HEK293 (cell line): ENCODE data around the gene ADSS1.

Source experiments
- BCL11B ChIP-seq: fragments of 450-650 bp; formaldehyde crosslinking; IDR thresholded peaks from 2 replicates; pipeline ENCODE4 v1.5.1; 2016; ENCODE audit warnings: low read depth, missing biosample characterization, missing genetic modification characterization
- IKZF3 ChIP-seq: fragments of 450-650 bp; IDR thresholded peaks from 2 replicates; pipeline ENCODE4 v1.5.0; 2018; ENCODE audit warnings: missing biosample characterization, mild to moderate bottlenecking, missing genetic modification characterization, moderate library complexity
- KLF16 ChIP-seq: fragments of 450-650 bp; formaldehyde crosslinking; IDR thresholded peaks from 2 replicates; pipeline ENCODE4 v1.5.1; 2017; ENCODE audit warnings: missing biosample characterization, missing genetic modification characterization
- MEIS1 ChIP-seq: sonication (generic); formaldehyde crosslinking; IDR thresholded peaks from 2 replicates; pipeline ENCODE4 v1.8.1; 2022; ENCODE audit warnings: missing genetic modification reagents, mild to moderate bottlenecking, borderline replicate concordance
- SP2 ChIP-seq: fragments of 450-650 bp; formaldehyde crosslinking; IDR thresholded peaks from 2 replicates; pipeline ENCODE4 v1.5.1; 2016; ENCODE audit warnings: missing biosample characterization, missing genetic modification characterization
- SP7 ChIP-seq: fragments of 450-650 bp; formaldehyde crosslinking; IDR thresholded peaks from 2 replicates; pipeline ENCODE4 v1.5.1; 2016; ENCODE audit warnings: missing biosample characterization, missing genetic modification characterization
- YY2 ChIP-seq: fragments of 450-650 bp; formaldehyde crosslinking; IDR thresholded peaks from 2 replicates; pipeline ENCODE4 v1.5.1; 2016; ENCODE audit warnings: missing biosample characterization, missing genetic modification characterization
- ZNF146 ChIP-seq: fragments of 450-650 bp; formaldehyde crosslinking; IDR thresholded peaks from 2 replicates; pipeline ENCODE4 v1.5.1; 2016; ENCODE audit warnings: missing biosample characterization, missing genetic modification characterization
- ZNF175 ChIP-seq: fragments of 450-650 bp; formaldehyde crosslinking; IDR thresholded peaks from 2 replicates; pipeline ENCODE4 v1.5.1; 2016; ENCODE audit warnings: missing biosample characterization, missing genetic modification characterization
- ZNF202 ChIP-seq: fragments of 450-650 bp; formaldehyde crosslinking; IDR thresholded peaks from 2 replicates; pipeline ENCODE4 v1.5.1; 2016; ENCODE audit warnings: missing biosample characterization, missing genetic modification characterization, borderline replicate concordance
- ZNF391 ChIP-seq: fragments of 450-650 bp; formaldehyde crosslinking; IDR thresholded peaks from 2 replicates; pipeline ENCODE4 v1.5.1; 2016; ENCODE audit warnings: low read depth, missing biosample characterization, missing genetic modification characterization, borderline replicate concordance
- ZNF530 ChIP-seq: fragments of 450-650 bp; formaldehyde crosslinking; IDR thresholded peaks from 2 replicates; pipeline ENCODE4 v1.5.1; 2016; ENCODE audit warnings: low read depth, missing biosample characterization, missing genetic modification characterization
- ZNF549 ChIP-seq: fragments of 450-650 bp; IDR thresholded peaks from 2 replicates; pipeline ENCODE4 v1.5.1; 2018; ENCODE audit warnings: missing biosample characterization, missing genetic modification characterization, mild to moderate bottlenecking, inconsistent platforms, moderate library complexity
- ZNF560 ChIP-seq: fragments of 450-650 bp; formaldehyde crosslinking; IDR thresholded peaks from 2 replicates; pipeline ENCODE4 v1.5.1; 2017; ENCODE audit warnings: missing biosample characterization, missing genetic modification characterization, borderline replicate concordance
- ZNF626 ChIP-seq: fragments of 450-650 bp; sonication (Bioruptor Pico); formaldehyde crosslinking; IDR thresholded peaks from 2 replicates; pipeline ENCODE4 v1.5.1; 2018; ENCODE audit warnings: missing biosample characterization, missing genetic modification characterization, inconsistent platforms
- ZNF654 ChIP-seq: fragments of 450-650 bp; formaldehyde crosslinking; IDR thresholded peaks from 2 replicates; pipeline ENCODE4 v1.5.1; 2016; ENCODE audit warnings: low read depth, missing biosample characterization, missing genetic modification characterization
- ZNF664 ChIP-seq: fragments of 450-650 bp; formaldehyde crosslinking; IDR thresholded peaks from 2 replicates; pipeline ENCODE4 v1.5.1; 2016; ENCODE audit warnings: missing biosample characterization, missing genetic modification characterization
- ZNF792 ChIP-seq: fragments of 450-650 bp; formaldehyde crosslinking; IDR thresholded peaks from 2 replicates; pipeline ENCODE4 v1.5.1; 2016; ENCODE audit warnings: missing biosample characterization, missing genetic modification characterization
- ZXDB ChIP-seq: fragments of 450-650 bp; formaldehyde crosslinking; IDR thresholded peaks from 2 replicates; pipeline ENCODE4 v1.5.1; 2016; ENCODE audit warnings: missing biosample characterization, missing genetic modification characterization
- TF ChIP-seq, protein P1 (sequence below): fragments of 450-650 bp; formaldehyde crosslinking; IDR thresholded peaks from 2 replicates; pipeline ENCODE4 v1.5.1; 2016; ENCODE audit warnings: missing biosample characterization, missing genetic modification characterization
- TF ChIP-seq, protein P2 (sequence below): fragments of 450-650 bp; formaldehyde crosslinking; IDR thresholded peaks from 2 replicates; pipeline ENCODE4 v1.5.1; 2016; ENCODE audit warnings: missing biosample characterization, missing genetic modification characterization
- TF ChIP-seq, protein P3 (sequence below): fragments of 450-650 bp; formaldehyde crosslinking; IDR thresholded peaks from 2 replicates; pipeline ENCODE4 v1.5.1; 2017; ENCODE audit warnings: missing biosample characterization, missing genetic modification characterization
- TF ChIP-seq, protein P4 (sequence below): fragments of 450-650 bp; formaldehyde crosslinking; IDR thresholded peaks from 2 replicates; pipeline ENCODE4 v1.5.1; 2016; ENCODE audit warnings: missing biosample characterization, missing genetic modification characterization
- TF ChIP-seq, protein P5 (sequence below): fragments of 450-650 bp; formaldehyde crosslinking; IDR thresholded peaks from 2 replicates; pipeline ENCODE4 v1.5.1; 2016; ENCODE audit warnings: missing biosample characterization, missing genetic modification characterization
- TF ChIP-seq, protein P6 (sequence below): fragments of 450-650 bp; formaldehyde crosslinking; IDR thresholded peaks from 2 replicates; pipeline ENCODE4 v1.5.1; 2016; ENCODE audit warnings: missing biosample characterization, missing genetic modification characterization, low read depth

The ADSS1 gene

DNA sequence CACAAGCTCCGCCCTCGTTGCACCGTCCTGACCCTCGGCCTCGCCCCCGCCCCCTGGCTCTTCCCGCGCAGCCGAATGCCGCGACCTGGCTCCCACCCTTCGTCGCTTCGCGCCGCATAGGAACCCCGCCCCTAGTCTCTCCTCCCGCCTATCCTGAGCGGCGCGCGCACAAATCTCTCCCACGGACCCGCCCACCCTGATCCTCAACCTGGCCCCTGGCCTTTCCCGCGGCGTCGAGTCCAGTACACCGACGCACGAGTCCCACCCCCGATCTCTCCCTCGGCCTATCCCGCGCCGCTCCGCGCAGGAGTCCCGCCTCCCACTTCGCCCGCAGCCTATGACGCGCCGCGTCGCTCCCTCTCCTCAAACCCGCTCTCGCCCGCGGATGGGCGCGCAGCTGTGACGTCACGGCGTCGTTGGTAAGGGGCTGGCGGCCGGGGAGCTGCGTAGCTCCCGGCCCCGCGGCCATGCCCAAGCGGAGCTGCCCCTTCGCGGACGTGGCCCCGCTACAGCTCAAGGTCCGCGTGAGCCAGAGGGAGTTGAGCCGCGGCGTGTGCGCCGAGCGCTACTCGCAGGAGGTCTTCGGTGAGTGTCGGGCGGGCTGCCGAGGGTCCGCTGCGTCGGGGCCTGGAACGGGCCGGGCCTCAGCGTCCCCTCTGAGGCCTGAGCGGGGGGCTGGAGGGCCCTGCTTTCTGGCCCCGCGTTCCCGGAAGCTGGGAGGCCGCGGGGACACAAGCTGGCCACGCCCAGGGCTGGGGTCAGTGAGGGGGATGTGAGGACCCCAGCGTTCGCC is 28.9 kb downstream of the ADSS1 start, which contains the start of gene SIVA1 (continued):
- TF ChIP-seq ZNF549 (tag by site-specific recombination) (no peak), ZNF202 (no peak), ZNF146 (tag by site-specific recombination) (no peak), ZNF664 (no peak), ZXDB (peak; percentile 97), ZNF530 (tag by site-specific recombination) (no peak), ZNF560 (no peak), SP7 (tag by site-specific recombination) (peak; percentile 73), KLF16 (tag by site-specific recombination) (peak; percentile 54), IKZF3 (peak; percentile 26; the same call in 1 of the 2 replicates), ZNF792 (tag by site-specific recombination) (0 out of 2 replicates have a peak, but pooled peaks have one; percentile 44), SP2 (tag by site-specific recombination) (peak; percentile 99), ZNF626 (tag by site-specific recombination) (no peak), BCL11B (tag by site-specific recombination) (peak; percentile 97), YY2 (tag by site-specific recombination) (peak; percentile 75), MEIS1 (no peak), ZNF175 (tag by site-specific recombination) (no peak), ZNF654 (tag by site-specific recombination) (no peak), ZNF391 (no peak)
- TF ChIP-seq, protein P1, sequence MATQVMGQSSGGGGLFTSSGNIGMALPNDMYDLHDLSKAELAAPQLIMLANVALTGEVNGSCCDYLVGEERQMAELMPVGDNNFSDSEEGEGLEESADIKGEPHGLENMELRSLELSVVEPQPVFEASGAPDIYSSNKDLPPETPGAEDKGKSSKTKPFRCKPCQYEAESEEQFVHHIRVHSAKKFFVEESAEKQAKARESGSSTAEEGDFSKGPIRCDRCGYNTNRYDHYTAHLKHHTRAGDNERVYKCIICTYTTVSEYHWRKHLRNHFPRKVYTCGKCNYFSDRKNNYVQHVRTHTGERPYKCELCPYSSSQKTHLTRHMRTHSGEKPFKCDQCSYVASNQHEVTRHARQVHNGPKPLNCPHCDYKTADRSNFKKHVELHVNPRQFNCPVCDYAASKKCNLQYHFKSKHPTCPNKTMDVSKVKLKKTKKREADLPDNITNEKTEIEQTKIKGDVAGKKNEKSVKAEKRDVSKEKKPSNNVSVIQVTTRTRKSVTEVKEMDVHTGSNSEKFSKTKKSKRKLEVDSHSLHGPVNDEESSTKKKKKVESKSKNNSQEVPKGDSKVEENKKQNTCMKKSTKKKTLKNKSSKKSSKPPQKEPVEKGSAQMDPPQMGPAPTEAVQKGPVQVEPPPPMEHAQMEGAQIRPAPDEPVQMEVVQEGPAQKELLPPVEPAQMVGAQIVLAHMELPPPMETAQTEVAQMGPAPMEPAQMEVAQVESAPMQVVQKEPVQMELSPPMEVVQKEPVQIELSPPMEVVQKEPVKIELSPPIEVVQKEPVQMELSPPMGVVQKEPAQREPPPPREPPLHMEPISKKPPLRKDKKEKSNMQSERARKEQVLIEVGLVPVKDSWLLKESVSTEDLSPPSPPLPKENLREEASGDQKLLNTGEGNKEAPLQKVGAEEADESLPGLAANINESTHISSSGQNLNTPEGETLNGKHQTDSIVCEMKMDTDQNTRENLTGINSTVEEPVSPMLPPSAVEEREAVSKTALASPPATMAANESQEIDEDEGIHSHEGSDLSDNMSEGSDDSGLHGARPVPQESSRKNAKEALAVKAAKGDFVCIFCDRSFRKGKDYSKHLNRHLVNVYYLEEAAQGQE: peak; percentile 37; the same call in 1 of the 2 replicates
- TF ChIP-seq, protein P2, sequence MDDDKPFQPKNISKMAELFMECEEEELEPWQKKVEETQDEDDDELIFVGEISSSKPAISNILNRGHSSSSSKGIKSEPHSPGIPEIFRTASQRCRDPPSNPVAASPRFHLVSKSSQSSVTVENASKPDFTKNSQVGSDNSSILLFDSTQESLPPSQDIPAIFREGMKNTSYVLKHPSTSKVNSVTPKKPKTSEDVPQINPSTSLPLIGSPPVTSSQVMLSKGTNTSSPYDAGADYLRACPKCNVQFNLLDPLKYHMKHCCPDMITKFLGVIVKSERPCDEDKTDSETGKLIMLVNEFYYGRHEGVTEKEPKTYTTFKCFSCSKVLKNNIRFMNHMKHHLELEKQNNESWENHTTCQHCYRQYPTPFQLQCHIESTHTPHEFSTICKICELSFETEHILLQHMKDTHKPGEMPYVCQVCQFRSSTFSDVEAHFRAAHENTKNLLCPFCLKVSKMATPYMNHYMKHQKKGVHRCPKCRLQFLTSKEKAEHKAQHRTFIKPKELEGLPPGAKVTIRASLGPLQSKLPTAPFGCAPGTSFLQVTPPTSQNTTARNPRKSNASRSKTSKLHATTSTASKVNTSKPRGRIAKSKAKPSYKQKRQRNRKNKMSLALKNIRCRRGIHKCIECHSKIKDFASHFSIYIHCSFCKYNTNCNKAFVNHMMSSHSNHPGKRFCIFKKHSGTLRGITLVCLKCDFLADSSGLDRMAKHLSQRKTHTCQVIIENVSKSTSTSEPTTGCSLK (tag by site-specific recombination): no peak
- TF ChIP-seq, protein P3, sequence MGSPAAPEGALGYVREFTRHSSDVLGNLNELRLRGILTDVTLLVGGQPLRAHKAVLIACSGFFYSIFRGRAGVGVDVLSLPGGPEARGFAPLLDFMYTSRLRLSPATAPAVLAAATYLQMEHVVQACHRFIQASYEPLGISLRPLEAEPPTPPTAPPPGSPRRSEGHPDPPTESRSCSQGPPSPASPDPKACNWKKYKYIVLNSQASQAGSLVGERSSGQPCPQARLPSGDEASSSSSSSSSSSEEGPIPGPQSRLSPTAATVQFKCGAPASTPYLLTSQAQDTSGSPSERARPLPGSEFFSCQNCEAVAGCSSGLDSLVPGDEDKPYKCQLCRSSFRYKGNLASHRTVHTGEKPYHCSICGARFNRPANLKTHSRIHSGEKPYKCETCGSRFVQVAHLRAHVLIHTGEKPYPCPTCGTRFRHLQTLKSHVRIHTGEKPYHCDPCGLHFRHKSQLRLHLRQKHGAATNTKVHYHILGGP: no peak
- TF ChIP-seq, protein P4, sequence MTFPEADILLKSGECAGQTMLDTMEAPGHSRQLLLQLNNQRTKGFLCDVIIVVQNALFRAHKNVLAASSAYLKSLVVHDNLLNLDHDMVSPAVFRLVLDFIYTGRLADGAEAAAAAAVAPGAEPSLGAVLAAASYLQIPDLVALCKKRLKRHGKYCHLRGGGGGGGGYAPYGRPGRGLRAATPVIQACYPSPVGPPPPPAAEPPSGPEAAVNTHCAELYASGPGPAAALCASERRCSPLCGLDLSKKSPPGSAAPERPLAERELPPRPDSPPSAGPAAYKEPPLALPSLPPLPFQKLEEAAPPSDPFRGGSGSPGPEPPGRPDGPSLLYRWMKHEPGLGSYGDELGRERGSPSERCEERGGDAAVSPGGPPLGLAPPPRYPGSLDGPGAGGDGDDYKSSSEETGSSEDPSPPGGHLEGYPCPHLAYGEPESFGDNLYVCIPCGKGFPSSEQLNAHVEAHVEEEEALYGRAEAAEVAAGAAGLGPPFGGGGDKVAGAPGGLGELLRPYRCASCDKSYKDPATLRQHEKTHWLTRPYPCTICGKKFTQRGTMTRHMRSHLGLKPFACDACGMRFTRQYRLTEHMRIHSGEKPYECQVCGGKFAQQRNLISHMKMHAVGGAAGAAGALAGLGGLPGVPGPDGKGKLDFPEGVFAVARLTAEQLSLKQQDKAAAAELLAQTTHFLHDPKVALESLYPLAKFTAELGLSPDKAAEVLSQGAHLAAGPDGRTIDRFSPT: peak; percentile 94
- TF ChIP-seq, protein P5, sequence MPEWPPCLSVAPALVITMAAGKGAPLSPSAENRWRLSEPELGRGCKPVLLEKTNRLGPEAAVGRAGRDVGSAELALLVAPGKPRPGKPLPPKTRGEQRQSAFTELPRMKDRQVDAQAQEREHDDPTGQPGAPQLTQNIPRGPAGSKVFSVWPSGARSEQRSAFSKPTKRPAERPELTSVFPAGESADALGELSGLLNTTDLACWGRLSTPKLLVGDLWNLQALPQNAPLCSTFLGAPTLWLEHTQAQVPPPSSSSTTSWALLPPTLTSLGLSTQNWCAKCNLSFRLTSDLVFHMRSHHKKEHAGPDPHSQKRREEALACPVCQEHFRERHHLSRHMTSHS (tag by site-specific recombination): no peak
- TF ChIP-seq, protein P6, sequence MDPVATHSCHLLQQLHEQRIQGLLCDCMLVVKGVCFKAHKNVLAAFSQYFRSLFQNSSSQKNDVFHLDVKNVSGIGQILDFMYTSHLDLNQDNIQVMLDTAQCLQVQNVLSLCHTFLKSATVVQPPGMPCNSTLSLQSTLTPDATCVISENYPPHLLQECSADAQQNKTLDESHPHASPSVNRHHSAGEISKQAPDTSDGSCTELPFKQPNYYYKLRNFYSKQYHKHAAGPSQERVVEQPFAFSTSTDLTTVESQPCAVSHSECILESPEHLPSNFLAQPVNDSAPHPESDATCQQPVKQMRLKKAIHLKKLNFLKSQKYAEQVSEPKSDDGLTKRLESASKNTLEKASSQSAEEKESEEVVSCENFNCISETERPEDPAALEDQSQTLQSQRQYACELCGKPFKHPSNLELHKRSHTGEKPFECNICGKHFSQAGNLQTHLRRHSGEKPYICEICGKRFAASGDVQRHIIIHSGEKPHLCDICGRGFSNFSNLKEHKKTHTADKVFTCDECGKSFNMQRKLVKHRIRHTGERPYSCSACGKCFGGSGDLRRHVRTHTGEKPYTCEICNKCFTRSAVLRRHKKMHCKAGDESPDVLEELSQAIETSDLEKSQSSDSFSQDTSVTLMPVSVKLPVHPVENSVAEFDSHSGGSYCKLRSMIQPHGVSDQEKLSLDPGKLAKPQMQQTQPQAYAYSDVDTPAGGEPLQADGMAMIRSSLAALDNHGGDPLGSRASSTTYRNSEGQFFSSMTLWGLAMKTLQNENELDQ: no peak
